Hepatocyte (in vitro differentiated cells): Measurements from ENCODE around the gene CLPSL1. TPM values are rescaled to one million over a fixed set of nuclear protein-coding genes. Genes with fewer than 3 reads are reported as not detected.
A peak's percentile ranks its signal among the peaks of the same experiment; 100 is the strongest.

Experiments used
- DNase-seq: peaks from one replicate; pipeline ENCODE4 v3.0.0-alpha.2; 2016; ENCODE audit warnings: low spot score
- H2AFZ ChIP-seq: fragments of 200-600 bp; sonication (generic); 2 replicates; pipeline ENCODE4 v1.6.0; 2016; ENCODE audit warnings: antibody characterized with exemption, mild to moderate bottlenecking
- H3K27ac ChIP-seq: fragments of 200-600 bp; sonication (generic); 2 replicates; pipeline ENCODE4 v1.5.1; 2016; ENCODE audit warnings: mild to moderate bottlenecking
- H3K27me3 ChIP-seq: fragments of 200-600 bp; sonication (generic); 2 replicates; pipeline ENCODE4 v1.6.1; 2016
- H3K36me3 ChIP-seq: fragments of 200-600 bp; sonication (generic); replicated peaks from 2 replicates; pipeline ENCODE4 v1.5.1; 2016; ENCODE audit warnings: low read depth; ENCODE audit not compliant: insufficient read depth
- H3K4me1 ChIP-seq: fragments of 200-600 bp; sonication (generic); 2 replicates; pipeline ENCODE4 v1.5.1; 2016; ENCODE audit warnings: mild to moderate bottlenecking, moderate library complexity; ENCODE audit not compliant: insufficient read depth
- H3K4me2 ChIP-seq: fragments of 200-600 bp; sonication (generic); 2 replicates; pipeline ENCODE4 v1.6.0; 2016
- H3K4me3 ChIP-seq: fragments of 200-600 bp; sonication (generic); 2 replicates; pipeline ENCODE4 v1.5.1; 2016; ENCODE audit warnings: mild to moderate bottlenecking
- H3K79me2 ChIP-seq: fragments of 200-600 bp; sonication (generic); 2 replicates; pipeline ENCODE4 v1.6.0; 2017; ENCODE audit warnings: mild to moderate bottlenecking
- H3K9me2 ChIP-seq: fragments of 200-600 bp; sonication (generic); replicated peaks from 2 replicates; pipeline ENCODE4 v1.6.0; 2017; ENCODE audit warnings: mild to moderate bottlenecking; ENCODE audit not compliant: insufficient read depth
- H3K9me3 ChIP-seq: fragments of 200-600 bp; sonication (generic); 2 replicates; pipeline ENCODE4 v1.5.1; 2016; ENCODE audit warnings: low read depth, mild to moderate bottlenecking
- H4K20me1 ChIP-seq: fragments of 200-600 bp; sonication (generic); 2 replicates; pipeline ENCODE4 v1.6.0; 2016; ENCODE audit warnings: mild to moderate bottlenecking; ENCODE audit not compliant: insufficient read depth, poor library complexity, severe bottlenecking
- EZH2 ChIP-seq: fragments of 200-600 bp; sonication (generic); IDR thresholded peaks from 2 replicates; pipeline ENCODE4 v1.6.1; 2016; ENCODE audit warnings: antibody characterized with exemption, mild to moderate bottlenecking, borderline replicate concordance
- EZH2phosphoT487 ChIP-seq: fragments of 200-600 bp; sonication (generic); IDR thresholded peaks from one replicate; pipeline ENCODE4 v1.6.1; 2018; ENCODE audit warnings: antibody characterized with exemption, mild to moderate bottlenecking, low read depth, moderate library complexity; ENCODE audit not compliant: unreplicated experiment, severe bottlenecking
- WGBS: methylation state at CpG from one replicate; pipeline ENCODE4 v1.1.6; 2016; ENCODE audit warnings: low lambda C conversion rate; ENCODE audit errors: missing lambda C conversion rate; 5-methylcytosine and 5-hydroxymethylcytosine counted together
- polyA plus RNA-seq: library from polyadenylated mRNA; unstranded; fragments of >200 nt; fragmentation: Nextera tagmentation; extraction: Ambion mirVana; gene quantifications from 2 replicates; pipeline ENCODE4 v1.2.1, GENCODE V29; 2016
- total RNA-seq: library from RNA; depleted of rRNA; stranded (reverse); fragments of >200 nt; gene quantifications from 2 replicates; pipeline ENCODE4 v1.2.3, GENCODE V29; 2014
- TF ChIP-seq, protein P1 (sequence below): fragments of 200-600 bp; sonication (generic); IDR thresholded peaks from 2 replicates; pipeline ENCODE4 v1.5.1; 2016; ENCODE audit warnings: antibody characterized with exemption, mild to moderate bottlenecking; ENCODE audit not compliant: poor library complexity

CLPSL1 gene
- total and polyA plus RNA-seq, 2 experiments from 2014 or later, result not detected

DNA sequence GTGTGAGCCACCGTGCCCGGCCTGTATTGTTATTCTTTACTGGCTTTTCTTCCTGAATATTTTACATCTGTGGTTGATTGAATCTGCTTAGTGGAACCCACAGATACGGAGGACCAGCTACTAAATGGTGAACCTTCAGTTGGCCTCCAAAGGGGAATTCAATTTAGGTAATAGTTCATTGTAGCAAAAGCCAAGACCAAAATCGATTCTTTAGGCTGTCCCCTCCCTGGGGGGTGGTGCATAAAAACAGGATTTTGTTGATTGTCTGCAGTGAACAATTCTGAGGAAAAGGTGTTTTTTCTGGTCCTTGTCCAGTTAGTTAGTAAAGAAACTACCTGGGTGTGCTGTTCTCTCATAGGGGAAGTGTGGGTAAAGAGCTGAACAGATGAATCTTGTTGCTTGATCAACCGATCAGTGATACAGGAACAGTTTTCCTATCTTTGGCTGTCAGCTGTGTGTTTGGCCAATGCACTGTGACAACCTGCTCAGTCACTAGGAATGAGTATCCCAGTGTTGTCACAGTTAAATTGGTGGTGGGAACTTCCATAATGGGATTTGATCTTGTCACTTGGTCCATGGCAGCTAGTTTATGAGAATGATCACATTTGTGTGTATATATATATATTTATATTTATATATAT, 43.9 kb downstream of the CLPSL1 start:
- Histone ChIP-seq H3K4me3 (no peak overlapping the region), H3K27ac (no peak overlapping the region), H3K4me2 (no peak overlapping the region), H3K9me2 (no peaks in the 10 kb centered on the region), H4K20me1 (no peaks in the 10 kb centered on the region), H3K79me2 (no peaks in the 10 kb centered on the region), H3K9me3 (no peaks in the 10 kb centered on the region), H3K4me1 (no peaks in the 10 kb centered on the region), H2AFZ (no peak overlapping the region), H3K27me3 (no peaks in the 10 kb centered on the region), H3K36me3 (no peaks in the 10 kb centered on the region)
- 95% methylated on average over 5 of the region's 5 CpGs for WGBS
- DNase-seq, result no peak
- TF ChIP-seq, protein P1, sequence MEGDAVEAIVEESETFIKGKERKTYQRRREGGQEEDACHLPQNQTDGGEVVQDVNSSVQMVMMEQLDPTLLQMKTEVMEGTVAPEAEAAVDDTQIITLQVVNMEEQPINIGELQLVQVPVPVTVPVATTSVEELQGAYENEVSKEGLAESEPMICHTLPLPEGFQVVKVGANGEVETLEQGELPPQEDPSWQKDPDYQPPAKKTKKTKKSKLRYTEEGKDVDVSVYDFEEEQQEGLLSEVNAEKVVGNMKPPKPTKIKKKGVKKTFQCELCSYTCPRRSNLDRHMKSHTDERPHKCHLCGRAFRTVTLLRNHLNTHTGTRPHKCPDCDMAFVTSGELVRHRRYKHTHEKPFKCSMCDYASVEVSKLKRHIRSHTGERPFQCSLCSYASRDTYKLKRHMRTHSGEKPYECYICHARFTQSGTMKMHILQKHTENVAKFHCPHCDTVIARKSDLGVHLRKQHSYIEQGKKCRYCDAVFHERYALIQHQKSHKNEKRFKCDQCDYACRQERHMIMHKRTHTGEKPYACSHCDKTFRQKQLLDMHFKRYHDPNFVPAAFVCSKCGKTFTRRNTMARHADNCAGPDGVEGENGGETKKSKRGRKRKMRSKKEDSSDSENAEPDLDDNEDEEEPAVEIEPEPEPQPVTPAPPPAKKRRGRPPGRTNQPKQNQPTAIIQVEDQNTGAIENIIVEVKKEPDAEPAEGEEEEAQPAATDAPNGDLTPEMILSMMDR, result no peak
- no peak for TF ChIP-seq EZH2
- no peak for TF ChIP-seq EZH2phosphoT487

DNA sequence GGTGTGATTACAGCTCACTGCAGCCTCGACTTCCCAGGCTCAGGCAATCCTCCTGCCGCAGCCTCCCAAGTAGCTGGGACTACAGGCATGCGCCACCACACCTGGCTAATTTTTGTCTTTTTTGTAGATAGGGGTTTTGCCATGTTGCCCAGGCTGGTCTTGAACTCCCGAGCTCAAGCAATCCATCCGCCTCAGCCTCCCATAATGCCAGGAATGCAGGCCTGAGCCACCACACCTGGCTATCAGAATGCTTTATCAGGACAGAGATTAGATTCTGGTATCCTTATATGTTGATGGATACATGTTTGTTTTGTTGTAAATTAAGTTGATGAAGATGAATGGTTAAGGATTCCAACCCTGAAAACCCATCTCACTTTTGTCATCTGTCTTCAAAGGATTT, 48.5 kb downstream of the CLPSL1 start:
- Histone ChIP-seq H3K27me3 (no peaks in the 10 kb centered on the region), H3K4me2 (no peak overlapping the region), H4K20me1 (no peaks in the 10 kb centered on the region), H3K4me1 (peaks cover 7% of the 10 kb centered on the region), H3K79me2 (no peaks in the 10 kb centered on the region), H3K9me2 (no peaks in the 10 kb centered on the region), H2AFZ (no peak overlapping the region), H3K4me3 (no peak overlapping the region), H3K36me3 (no peaks in the 10 kb centered on the region), H3K9me3 (no peaks in the 10 kb centered on the region), H3K27ac (no peak overlapping the region)
- no peak for DNase-seq
- TF ChIP-seq EZH2phosphoT487 (no peak), EZH2 (no peak)
- TF ChIP-seq, protein P1, result no peak
- WGBS, result 97% methylated on average over 5 of the region's 5 CpGs

DNA sequence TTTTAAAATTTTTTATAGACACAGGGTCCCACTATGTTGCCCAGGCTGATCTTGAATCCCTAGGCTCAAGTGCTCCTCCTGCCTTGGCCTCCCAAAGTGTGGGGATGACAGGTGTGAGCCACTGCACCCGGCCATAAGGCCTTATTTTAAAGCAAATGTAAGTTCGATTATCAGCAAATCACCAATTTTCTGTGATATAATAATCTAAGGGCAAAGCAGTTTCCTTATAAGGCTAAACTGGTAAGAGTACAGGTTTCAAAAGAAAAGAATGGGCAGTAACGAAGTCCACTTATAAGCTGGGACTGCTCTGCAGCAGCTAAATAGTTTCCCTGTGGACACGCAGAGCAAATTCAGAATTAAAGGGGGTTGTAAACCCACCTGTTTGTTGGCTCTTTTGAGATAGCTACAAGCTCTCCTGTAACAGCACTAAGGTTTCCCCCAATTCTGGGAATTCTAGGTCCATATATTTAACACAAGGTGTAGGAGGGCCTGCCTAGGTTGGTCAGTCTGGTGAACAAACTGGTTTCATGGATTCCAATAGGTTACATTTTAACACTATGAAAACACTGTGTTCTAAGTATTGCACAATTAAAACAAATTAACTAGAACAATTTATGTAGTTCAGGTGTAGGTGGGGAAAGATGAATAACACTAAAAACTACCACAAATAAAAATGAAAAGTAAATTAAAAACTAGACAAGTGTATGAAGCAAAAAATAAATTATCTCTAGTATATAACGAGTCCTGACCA, 50.6 kb downstream of the CLPSL1 start:
- DNase-seq, result no peak
- Histone ChIP-seq H3K27me3 (no peaks in the 10 kb centered on the region), H3K4me3 (no peak overlapping the region), H3K36me3 (no peaks in the 10 kb centered on the region), H3K9me3 (no peaks in the 10 kb centered on the region), H3K4me2 (no peak overlapping the region), H3K4me1 (peaks cover 7% of the 10 kb centered on the region), H4K20me1 (no peaks in the 10 kb centered on the region), H2AFZ (no peak overlapping the region), H3K9me2 (no peaks in the 10 kb centered on the region), H3K79me2 (no peaks in the 10 kb centered on the region), H3K27ac (peak overlapping the region; percentile 59)
- WGBS, result 83% methylated on average over 5 of the region's 5 CpGs
- TF ChIP-seq EZH2phosphoT487 (no peak), EZH2 (no peak)
- TF ChIP-seq, protein P1, result no peak
